ENCODE measurements around the gene ARHGAP10.

Gene ARHGAP10

GRCh38 chr4:147958489-147959065 is 226.7 kb downstream of the ARHGAP10 start:
- DNase-seq, result no peak

GRCh38 chr4:147960971-147961370 is 229.1 kb downstream of the ARHGAP10 start:
- DNase-seq, result no peak

GRCh38 chr4:147963839-147964238 is 232.0 kb downstream of the ARHGAP10 start:
- no peak for DNase-seq

- no peak for DNase-seq
Measured at GRCh38 chr4:147964266-147964880, 232.5 kb downstream of the ARHGAP10 start.

- no peak for DNase-seq
Measured at GRCh38 chr4:147965056-147965455, 233.2 kb downstream of the ARHGAP10 start.

GRCh38 chr4:147965873-147966272 is 234.0 kb downstream of the ARHGAP10 start:
- no peak for DNase-seq

GRCh38 chr4:147968641-147969040 is 236.8 kb downstream of the ARHGAP10 start:
- DNase-seq, result no peak

- DNase-seq, result no peak
Measured at GRCh38 chr4:147969573-147970385, 237.9 kb downstream of the ARHGAP10 start.

- DNase-seq, result no peak
Measured at GRCh38 chr4:147971116-147971515, 239.2 kb downstream of the ARHGAP10 start.

GRCh38 chr4:147975325-147975724 is 243.4 kb downstream of the ARHGAP10 start:
- no peak for DNase-seq

GRCh38 chr4:147975933-147976928 is 244.3 kb downstream of the ARHGAP10 start:
- no peak for DNase-seq

- DNase-seq, result no peak
Measured at GRCh38 chr4:147980586-147980985, 248.7 kb downstream of the ARHGAP10 start.

GRCh38 chr4:147981305-147981704 is 249.4 kb downstream of the ARHGAP10 start:
- DNase-seq, result no peak

GRCh38 chr4:147984065-147984777 is 252.3 kb downstream of the ARHGAP10 start:
- no peak for DNase-seq

GRCh38 chr4:147984778-147985138 is 252.9 kb downstream of the ARHGAP10 start:
- no peak for DNase-seq

- no peak for DNase-seq
Measured at GRCh38 chr4:147985376-147985775, 253.5 kb downstream of the ARHGAP10 start.

GRCh38 chr4:147987252-147987651 is 255.4 kb downstream of the ARHGAP10 start:
- DNase-seq, result no peak

GRCh38 chr4:147991543-147992283 is 259.8 kb downstream of the ARHGAP10 start:
- DNase-seq, result no peak

GRCh38 chr4:147994076-147994475 is 262.2 kb downstream of the ARHGAP10 start:
- no peak for DNase-seq

- no peak for DNase-seq
Measured at GRCh38 chr4:147994491-147995385, 262.9 kb downstream of the ARHGAP10 start.
